ENCODE measurements around the gene SDC3.

DNA sequence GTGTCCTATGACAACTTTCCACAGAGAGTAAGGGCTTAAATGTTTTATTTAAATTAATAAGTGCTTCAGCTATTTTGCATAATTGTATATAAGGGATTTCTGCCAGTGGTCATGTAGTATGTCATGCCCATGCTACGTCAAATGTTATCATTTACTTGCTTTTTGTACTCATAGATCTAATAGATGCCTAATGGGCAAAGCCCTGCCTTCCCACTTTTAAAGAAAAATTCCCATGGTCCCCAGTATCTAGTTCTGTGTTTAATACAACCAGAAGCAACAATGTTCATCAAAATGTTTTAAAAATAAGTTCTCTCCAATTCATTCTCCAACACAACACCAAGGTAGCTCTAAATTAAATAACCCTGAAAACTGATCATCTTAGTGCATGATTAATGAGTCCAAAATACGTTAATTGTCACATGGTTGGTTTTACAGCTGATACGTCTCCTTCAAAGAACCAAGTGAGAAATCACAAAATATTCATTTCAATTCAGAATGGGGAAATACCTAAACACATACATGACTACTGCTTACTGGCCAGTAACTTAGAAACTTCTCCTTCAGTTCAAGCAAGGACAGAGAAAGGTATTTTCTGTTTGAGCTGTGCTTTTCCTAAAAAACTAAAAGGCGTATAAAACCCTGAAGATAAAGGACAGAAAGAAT lies 49.1 kb upstream of the SDC3 start:
- TF ChIP-seq, protein P1, sequence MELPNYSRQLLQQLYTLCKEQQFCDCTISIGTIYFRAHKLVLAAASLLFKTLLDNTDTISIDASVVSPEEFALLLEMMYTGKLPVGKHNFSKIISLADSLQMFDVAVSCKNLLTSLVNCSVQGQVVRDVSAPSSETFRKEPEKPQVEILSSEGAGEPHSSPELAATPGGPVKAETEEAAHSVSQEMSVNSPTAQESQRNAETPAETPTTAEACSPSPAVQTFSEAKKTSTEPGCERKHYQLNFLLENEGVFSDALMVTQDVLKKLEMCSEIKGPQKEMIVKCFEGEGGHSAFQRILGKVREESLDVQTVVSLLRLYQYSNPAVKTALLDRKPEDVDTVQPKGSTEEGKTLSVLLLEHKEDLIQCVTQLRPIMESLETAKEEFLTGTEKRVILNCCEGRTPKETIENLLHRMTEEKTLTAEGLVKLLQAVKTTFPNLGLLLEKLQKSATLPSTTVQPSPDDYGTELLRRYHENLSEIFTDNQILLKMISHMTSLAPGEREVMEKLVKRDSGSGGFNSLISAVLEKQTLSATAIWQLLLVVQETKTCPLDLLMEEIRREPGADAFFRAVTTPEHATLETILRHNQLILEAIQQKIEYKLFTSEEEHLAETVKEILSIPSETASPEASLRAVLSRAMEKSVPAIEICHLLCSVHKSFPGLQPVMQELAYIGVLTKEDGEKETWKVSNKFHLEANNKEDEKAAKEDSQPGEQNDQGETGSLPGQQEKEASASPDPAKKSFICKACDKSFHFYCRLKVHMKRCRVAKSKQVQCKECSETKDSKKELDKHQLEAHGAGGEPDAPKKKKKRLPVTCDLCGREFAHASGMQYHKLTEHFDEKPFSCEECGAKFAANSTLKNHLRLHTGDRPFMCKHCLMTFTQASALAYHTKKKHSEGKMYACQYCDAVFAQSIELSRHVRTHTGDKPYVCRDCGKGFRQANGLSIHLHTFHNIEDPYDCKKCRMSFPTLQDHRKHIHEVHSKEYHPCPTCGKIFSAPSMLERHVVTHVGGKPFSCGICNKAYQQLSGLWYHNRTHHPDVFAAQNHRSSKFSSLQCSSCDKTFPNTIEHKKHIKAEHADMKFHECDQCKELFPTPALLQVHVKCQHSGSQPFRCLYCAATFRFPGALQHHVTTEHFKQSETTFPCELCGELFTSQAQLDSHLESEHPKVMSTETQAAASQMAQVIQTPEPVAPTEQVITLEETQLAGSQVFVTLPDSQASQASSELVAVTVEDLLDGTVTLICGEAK (IDR thresholded peaks at IDR 0.05; ENCODE audit: borderline replicate concordance), result no peak
- TF ChIP-seq, protein P2, sequence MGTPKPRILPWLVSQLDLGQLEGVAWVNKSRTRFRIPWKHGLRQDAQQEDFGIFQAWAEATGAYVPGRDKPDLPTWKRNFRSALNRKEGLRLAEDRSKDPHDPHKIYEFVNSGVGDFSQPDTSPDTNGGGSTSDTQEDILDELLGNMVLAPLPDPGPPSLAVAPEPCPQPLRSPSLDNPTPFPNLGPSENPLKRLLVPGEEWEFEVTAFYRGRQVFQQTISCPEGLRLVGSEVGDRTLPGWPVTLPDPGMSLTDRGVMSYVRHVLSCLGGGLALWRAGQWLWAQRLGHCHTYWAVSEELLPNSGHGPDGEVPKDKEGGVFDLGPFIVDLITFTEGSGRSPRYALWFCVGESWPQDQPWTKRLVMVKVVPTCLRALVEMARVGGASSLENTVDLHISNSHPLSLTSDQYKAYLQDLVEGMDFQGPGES (IDR thresholded peaks at IDR 0.05), result no peak
- no peak for TF ChIP-seq RBBP5 (conservative IDR thresholded peaks at IDR 0.05)
- TF ChIP-seq, protein P3, sequence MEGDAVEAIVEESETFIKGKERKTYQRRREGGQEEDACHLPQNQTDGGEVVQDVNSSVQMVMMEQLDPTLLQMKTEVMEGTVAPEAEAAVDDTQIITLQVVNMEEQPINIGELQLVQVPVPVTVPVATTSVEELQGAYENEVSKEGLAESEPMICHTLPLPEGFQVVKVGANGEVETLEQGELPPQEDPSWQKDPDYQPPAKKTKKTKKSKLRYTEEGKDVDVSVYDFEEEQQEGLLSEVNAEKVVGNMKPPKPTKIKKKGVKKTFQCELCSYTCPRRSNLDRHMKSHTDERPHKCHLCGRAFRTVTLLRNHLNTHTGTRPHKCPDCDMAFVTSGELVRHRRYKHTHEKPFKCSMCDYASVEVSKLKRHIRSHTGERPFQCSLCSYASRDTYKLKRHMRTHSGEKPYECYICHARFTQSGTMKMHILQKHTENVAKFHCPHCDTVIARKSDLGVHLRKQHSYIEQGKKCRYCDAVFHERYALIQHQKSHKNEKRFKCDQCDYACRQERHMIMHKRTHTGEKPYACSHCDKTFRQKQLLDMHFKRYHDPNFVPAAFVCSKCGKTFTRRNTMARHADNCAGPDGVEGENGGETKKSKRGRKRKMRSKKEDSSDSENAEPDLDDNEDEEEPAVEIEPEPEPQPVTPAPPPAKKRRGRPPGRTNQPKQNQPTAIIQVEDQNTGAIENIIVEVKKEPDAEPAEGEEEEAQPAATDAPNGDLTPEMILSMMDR (IDR thresholded peaks at IDR 0.05 in 2 of 3, conservative IDR thresholded peaks at IDR 0.05 in 1 of 3; ENCODE audit: control insufficient read depth in 2 of 3, extremely low read depth in 1 of 3, insufficient read depth in 1 of 3, low read depth in 3 of 3, low read length in 3 of 3), result no peak
- TF ChIP-seq, protein P4, sequence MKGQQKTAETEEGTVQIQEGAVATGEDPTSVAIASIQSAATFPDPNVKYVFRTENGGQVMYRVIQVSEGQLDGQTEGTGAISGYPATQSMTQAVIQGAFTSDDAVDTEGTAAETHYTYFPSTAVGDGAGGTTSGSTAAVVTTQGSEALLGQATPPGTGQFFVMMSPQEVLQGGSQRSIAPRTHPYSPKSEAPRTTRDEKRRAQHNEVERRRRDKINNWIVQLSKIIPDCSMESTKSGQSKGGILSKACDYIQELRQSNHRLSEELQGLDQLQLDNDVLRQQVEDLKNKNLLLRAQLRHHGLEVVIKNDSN (IDR thresholded peaks at IDR 0.05; ENCODE audit: borderline replicate concordance, extremely low read length, insufficient read depth, low read depth, low read length), result no peak
- no peak for TF ChIP-seq ZNF274 (IDR thresholded peaks at IDR 0.05; ENCODE audit: insufficient read depth, insufficient read length)
- TF ChIP-seq POLR2A (IDR thresholded peaks at IDR 0.05; ENCODE audit: low read depth, low read length), result no peak
- TF ChIP-seq ESRRA (IDR thresholded peaks at IDR 0.05; ENCODE audit: low read length), result no peak
- TF ChIP-seq SP1 (IDR thresholded peaks at IDR 0.05; ENCODE audit: low read depth, low read length), result no peak
